ENCODE results near the gene KDM3B.

- TF ChIP-seq TAF1 (IDR thresholded peaks at IDR 0.05; ENCODE audit: low read depth) (no peak), CREB1 (IDR thresholded peaks at IDR 0.05; ENCODE audit: low read depth) (no peak), EP300 (IDR thresholded peaks at IDR 0.05; ENCODE audit: borderline replicate concordance) (no peak), RAD21 (IDR thresholded peaks at IDR 0.05; ENCODE audit: low read depth) (no peak), CEBPB (IDR thresholded peaks at IDR 0.05) (no peak), FOXM1 (IDR thresholded peaks at IDR 0.05; ENCODE audit: borderline replicate concordance, low read depth) (no peak), USF1 (IDR thresholded peaks at IDR 0.05) (no peak), MAX (IDR thresholded peaks at IDR 0.05) (no peak), REST (IDR thresholded peaks at IDR 0.05; ENCODE audit: low read depth) (no peak), ZBTB7A (IDR thresholded peaks at IDR 0.05; ENCODE audit: low read depth) (no peak), EGR1 (IDR thresholded peaks at IDR 0.05) (no peak), TEAD4 (IDR thresholded peaks at IDR 0.05) (no peak)
These were observed 88.7 kb downstream of the KDM3B start for GRCh38 chr5:138441221-138441620.

All from Ishikawa (cell line).